ENCODE data around the gene NCOA7.

NCOA7 gene

GRCh38 chr6:125974214-125974866, 183.6 kb downstream of the NCOA7 start:
- Histone ChIP-seq H3K27me3 (ENCODE audit: control insufficient read depth in 5 of 5, insufficient read depth in 4 of 5, low read length in 5 of 5) (no peaks in the 10 kb centered on the region), H3K36me3 (ENCODE audit: control insufficient read depth in 5 of 5, insufficient read depth in 5 of 5, low read length in 5 of 5) (peaks cover 4 to 11% (median 10%) of the 10 kb centered on the region in 5 donors), H3K9ac (ENCODE audit: low read length in 5 of 5) (no peak overlapping the region), H3K9me3 (ENCODE audit: control insufficient read depth in 5 of 5, low read length in 5 of 5) (no peaks in the 10 kb centered on the region), H3K4me3 (ENCODE audit: low read depth in 1 of 5, low read length in 5 of 5) (no peak overlapping the region), H3K27ac (ENCODE audit: low read depth, low read length) (no peak overlapping the region), H3K4me1 (ENCODE audit: control insufficient read depth in 5 of 5, insufficient read depth in 5 of 5, low read length in 5 of 5) (no peaks in the 10 kb centered on the region)

DNA sequence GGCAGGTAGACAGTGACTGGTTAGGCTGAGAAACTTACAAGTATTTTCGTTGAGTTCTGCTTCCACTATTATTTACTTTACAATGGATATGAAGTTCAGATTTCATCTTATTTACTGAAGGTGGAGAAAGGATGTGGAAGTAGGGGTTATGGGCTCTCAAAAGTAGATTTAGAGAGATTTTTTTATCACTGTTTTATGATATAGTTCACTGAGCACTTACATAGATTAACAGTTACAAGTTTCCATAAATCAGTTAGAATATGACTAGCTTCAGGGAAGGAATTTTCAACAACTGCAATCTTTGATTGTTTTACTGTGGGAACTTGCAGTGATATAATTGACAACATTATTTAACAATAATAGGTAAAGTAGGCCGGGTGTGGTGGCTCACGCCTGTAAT, 188.3 kb downstream of the NCOA7 start:
- H3K27me3 ChIP-seq (ENCODE audit: control insufficient read depth in 5 of 5, insufficient read depth in 4 of 5, low read length in 5 of 5), result no peaks in the 10 kb centered on the region
- no peak overlapping the region for H3K9ac ChIP-seq (ENCODE audit: low read length in 5 of 5)
- H3K27ac ChIP-seq (ENCODE audit: low read depth, low read length), result no peak overlapping the region
- no peak overlapping the region for H3K4me3 ChIP-seq (ENCODE audit: low read depth in 1 of 5, low read length in 5 of 5)
- H3K4me1 ChIP-seq (ENCODE audit: control insufficient read depth in 5 of 5, insufficient read depth in 5 of 5, low read length in 5 of 5), result no peaks in the 10 kb centered on the region
- no peaks in the 10 kb centered on the region for H3K9me3 ChIP-seq (ENCODE audit: control insufficient read depth in 5 of 5, low read length in 5 of 5)
- H3K36me3 ChIP-seq (ENCODE audit: control insufficient read depth in 5 of 5, insufficient read depth in 5 of 5, low read length in 5 of 5), result peaks cover 4 to 18% (median 10%) of the 10 kb centered on the region in 5 donors

Measured in subcutaneous abdominal adipose tissue (tissue), 5 donors.